Upper lobe of right lung (tissue), 1 donor: ENCODE measurements around the gene HOXA1. TPM values are rescaled to one million over a fixed set of nuclear protein-coding genes. Genes with fewer than 3 reads are reported as not detected.
A peak's percentile ranks its signal among the peaks of the same experiment; 100 is the strongest.

ENCODE experiments used
- ATAC-seq: fragments of 200-7000 bp; cut with Tn5 transposase; one replicate; pipeline ENCODE4 v1.9.1; 2020; ENCODE audit warnings: mild to moderate bottlenecking, moderate library complexity
- DNase-seq: peaks from one replicate; pipeline ENCODE4 v3.0.0-alpha.2; 2020
- H3K27ac ChIP-seq: fragments of 200-600 bp; one replicate; pipeline ENCODE4 v1.8.0; 2022
- H3K27me3 ChIP-seq: fragments of 200-600 bp; one replicate; pipeline ENCODE4 v1.8.0; 2022; ENCODE audit warnings: mild to moderate bottlenecking
- H3K36me3 ChIP-seq: fragments of 200-600 bp; one replicate; pipeline ENCODE4 v1.8.0; 2022
- H3K4me1 ChIP-seq: fragments of 200-600 bp; one replicate; pipeline ENCODE4 v1.8.0; 2022
- H3K4me3 ChIP-seq: fragments of 200-600 bp; one replicate; pipeline ENCODE4 v1.8.0; 2022; ENCODE audit warnings: mild to moderate bottlenecking
- H3K9me3 ChIP-seq: fragments of 200-600 bp; one replicate; pipeline ENCODE4 v1.8.0; 2022
- CTCF ChIP-seq: fragments of 200-600 bp; IDR thresholded peaks from one replicate; pipeline ENCODE4 v1.8.0; 2022; ENCODE audit warnings: antibody characterized with exemption
- intact Hi-C: fragments of 100-400 bp; cut with DNase I; formaldehyde crosslinking; loops from one replicate; pipeline ENCODE4 v1.11.0; 2022
- total RNA-seq: library from RNA; stranded (reverse); fragmentation: NEBNext Ultra II Directional; extraction: Animal tissue kit (Norgen Biotek cat#: 25700); gene quantifications from one replicate; pipeline ENCODE4 v1.2.1, GENCODE V29; 2021
- donor health status: DM: no; HTN: yes; CAD: no; lungs with severe emphysema.

The HOXA1 gene
- total RNA-seq, 1 donor from 2014 or later = 0.75 TPM

- Histone ChIP-seq H3K36me3 (no peaks in the 10 kb centered on the region), H3K4me1 (peaks cover 31% of the 10 kb centered on the region), H3K27ac (peak overlapping the region; percentile 89), H3K9me3 (no peaks in the 10 kb centered on the region), H3K27me3 (peaks cover 5% of the 10 kb centered on the region), H3K4me3 (peak overlapping the region; percentile 45)
- intact Hi-C loops = loop anchor here (5.0 kb wide), 1 partner anchor 266 kb away; no protein-coding TSS in a partner anchor
- DNase-seq (no peak), ATAC-seq (no peak)
- TF ChIP-seq CTCF = no peak
These were observed 27.2 kb upstream of the HOXA1 start for GRCh38 chr7:27123007-27123476.

GRCh38 chr7:27122077-27122910 lies 26.5 kb upstream of the HOXA1 start:
- peak overlapping the region; percentile 89 for H3K27ac ChIP-seq
- ATAC-seq = no peak
- peaks cover 5% of the 10 kb centered on the region for H3K27me3 ChIP-seq
- H3K36me3 ChIP-seq = no peaks in the 10 kb centered on the region
- no peaks in the 10 kb centered on the region for H3K9me3 ChIP-seq
- peaks cover 26% of the 10 kb centered on the region for H3K4me1 ChIP-seq
- H3K4me3 ChIP-seq = peak overlapping the region; percentile 45
- DNase-seq = no peak
- no peak for TF ChIP-seq CTCF
- intact Hi-C loops = loop anchor here (5.0 kb wide), 1 partner anchor 265 kb away; no protein-coding TSS in a partner anchor

- peaks cover 23% of the 10 kb centered on the region for H3K4me1 ChIP-seq
These were observed 25.9 kb upstream of the HOXA1 start for GRCh38 chr7:27121684-27122076.

GRCh38 chr7:27119412-27119911 lies 23.7 kb upstream of the HOXA1 start:
- peaks cover 5% of the 10 kb centered on the region for H3K27me3 ChIP-seq
- peak overlapping the region; percentile 65 for H3K4me3 ChIP-seq
- no peak for ATAC-seq
- no peaks in the 10 kb centered on the region for H3K9me3 ChIP-seq
- H3K4me1 ChIP-seq = peaks cover 9% of the 10 kb centered on the region
- no peaks in the 10 kb centered on the region for H3K36me3 ChIP-seq
- peak overlapping the region; percentile 89 for H3K27ac ChIP-seq
- DNase-seq = no peak
- intact Hi-C loops = no loop called here
- TF ChIP-seq CTCF = no peak

More at GRCh38 chr7:27121684-27122076, 25.9 kb upstream of the HOXA1 start:
- Histone ChIP-seq H3K36me3 (no peaks in the 10 kb centered on the region), H3K9me3 (no peaks in the 10 kb centered on the region), H3K27me3 (peaks cover 5% of the 10 kb centered on the region), H3K4me3 (peak overlapping the region; percentile 45), H3K27ac (peak overlapping the region; percentile 89)
- no peak for TF ChIP-seq CTCF
- ATAC-seq = no peak
- intact Hi-C loops = loop anchor here (5.0 kb wide), 1 partner anchor 264 kb away; no protein-coding TSS in a partner anchor
- no peak for DNase-seq

GRCh38 chr7:27118580-27118979 lies 22.8 kb upstream of the HOXA1 start:
- intact Hi-C loops = no loop called here
- Histone ChIP-seq H3K36me3 (no peaks in the 10 kb centered on the region), H3K27me3 (peaks cover 5% of the 10 kb centered on the region), H3K27ac (peak overlapping the region; percentile 89), H3K4me1 (peaks cover 9% of the 10 kb centered on the region), H3K9me3 (no peaks in the 10 kb centered on the region), H3K4me3 (peak overlapping the region; percentile 65)
- DNase-seq (no peak), ATAC-seq (no peak)
- TF ChIP-seq CTCF = no peak
